HUES6 (cell line): ENCODE measurements around the gene RNF4.
A peak's percentile ranks its signal among the peaks of the same experiment; 100 is the strongest.
"Not testable (repeated sequence)": the region's sequence is repeated elsewhere in the genome, so short reads cannot be mapped to it uniquely, and the experiment has no call there.

Source experiments
- H3K27ac ChIP-seq: 2 replicates; pipeline ENCODE4 v1.7.0; 2013; ENCODE audit warnings: low read depth, mild to moderate bottlenecking, low read length, inconsistent platforms
- H3K27me3 ChIP-seq: 2 replicates; pipeline ENCODE4 v1.6.1; 2013; ENCODE audit warnings: low read length; ENCODE audit not compliant: control insufficient read depth, insufficient read depth
- H3K36me3 ChIP-seq: 2 replicates; pipeline ENCODE4 v1.6.1; 2013; ENCODE audit warnings: low read length; ENCODE audit not compliant: control insufficient read depth, insufficient read depth
- H3K4me1 ChIP-seq: 2 replicates; pipeline ENCODE4 v1.6.1; 2013; ENCODE audit warnings: low read length; ENCODE audit not compliant: control insufficient read depth, insufficient read depth
- H3K4me3 ChIP-seq: 2 replicates; pipeline ENCODE4 v1.5.1; 2013; ENCODE audit warnings: low read depth, low read length
- H3K9ac ChIP-seq: one replicate; pipeline ENCODE4 v1.6.1; 2013; ENCODE audit warnings: mild to moderate bottlenecking, low read length
- H3K9me3 ChIP-seq: 2 replicates; pipeline ENCODE4 v1.6.1; 2013; ENCODE audit warnings: low read depth, low read length; ENCODE audit not compliant: control insufficient read depth, insufficient read depth

RNF4 gene

GRCh38 chr4:2461246-2461960, 7.5 kb upstream of the RNF4 start:
- H3K4me1 ChIP-seq = peaks cover 8% of the 10 kb centered on the region
- H3K4me3 ChIP-seq = no peak overlapping the region
- peaks cover 33% of the 10 kb centered on the region for H3K27me3 ChIP-seq
- H3K9ac ChIP-seq = no peak overlapping the region
- H3K27ac ChIP-seq = no peak overlapping the region
- no peaks in the 10 kb centered on the region for H3K9me3 ChIP-seq
- H3K36me3 ChIP-seq = no peaks in the 10 kb centered on the region

- no peaks in the 10 kb centered on the region for H3K36me3 ChIP-seq
- H3K9me3 ChIP-seq = no peaks in the 10 kb centered on the region
- H3K27me3 ChIP-seq = peaks cover 33% of the 10 kb centered on the region
- H3K9ac ChIP-seq = peak overlapping the region; percentile 17
- H3K4me1 ChIP-seq = peaks cover 8% of the 10 kb centered on the region
- no peak overlapping the region for H3K27ac ChIP-seq
- H3K4me3 ChIP-seq = peak overlapping the region; percentile 56
Observed at GRCh38 chr4:2462218-2462991, 6.5 kb upstream of the RNF4 start.

- peak overlapping the region; percentile 56 for H3K4me3 ChIP-seq
- peaks cover 5% of the 10 kb centered on the region; the same call in 1 of the 2 replicates for H3K4me1 ChIP-seq
- no peaks in the 10 kb centered on the region for H3K36me3 ChIP-seq
- H3K27ac ChIP-seq = no peak overlapping the region
- H3K9ac ChIP-seq = no peak overlapping the region
- no peaks in the 10 kb centered on the region for H3K9me3 ChIP-seq
- H3K27me3 ChIP-seq = peaks cover 33% of the 10 kb centered on the region
Observed at GRCh38 chr4:2462992-2463762, 5.7 kb upstream of the RNF4 start.

GRCh38 chr4:2465032-2465431, 3.9 kb upstream of the RNF4 start:
- H3K27ac ChIP-seq = no peak overlapping the region

GRCh38 chr4:2465544-2465943, 3.4 kb upstream of the RNF4 start:
- H3K36me3 ChIP-seq = not testable (repeated sequence)

More at GRCh38 chr4:2465032-2465431, 3.9 kb upstream of the RNF4 start:
- Histone ChIP-seq H3K9me3 (no peaks in the 10 kb centered on the region), H3K4me1 (peaks cover 5% of the 10 kb centered on the region; the same call in 1 of the 2 replicates), H3K27me3 (peaks cover 30% of the 10 kb centered on the region), H3K4me3 (no peak overlapping the region), H3K36me3 (no peaks in the 10 kb centered on the region), H3K9ac (no peak overlapping the region)

GRCh38 chr4:2469192-2469984, 482 bp downstream of the RNF4 start:
- peak overlapping the region; percentile 93 for H3K27ac ChIP-seq
- peak overlapping the region; percentile 95 for H3K9ac ChIP-seq
- peak overlapping the region; percentile 93 for H3K4me3 ChIP-seq
- peaks cover 38% of the 10 kb centered on the region for H3K36me3 ChIP-seq
- H3K9me3 ChIP-seq = peaks cover 5% of the 10 kb centered on the region; the same call in 1 of the 2 replicates
- no peaks in the 10 kb centered on the region for H3K27me3 ChIP-seq
- peaks cover 5% of the 10 kb centered on the region; the same call in 1 of the 2 replicates for H3K4me1 ChIP-seq

More at GRCh38 chr4:2465544-2465943, 3.4 kb upstream of the RNF4 start:
- not testable (repeated sequence) for H3K27ac ChIP-seq, H3K4me3 ChIP-seq, H3K4me1 ChIP-seq, H3K9me3 ChIP-seq, H3K9ac ChIP-seq
- peaks cover 25% of the 10 kb centered on the region for H3K27me3 ChIP-seq

GRCh38 chr4:2470791-2471190, 1.9 kb downstream of the RNF4 start:
- peaks cover 5% of the 10 kb centered on the region; the same call in 1 of the 2 replicates for H3K9me3 ChIP-seq
- H3K9ac ChIP-seq = no peak overlapping the region
- peaks cover 5% of the 10 kb centered on the region; the same call in 1 of the 2 replicates for H3K4me1 ChIP-seq
- no peak overlapping the region for H3K27ac ChIP-seq
- no peaks in the 10 kb centered on the region for H3K27me3 ChIP-seq
- H3K4me3 ChIP-seq = peak overlapping the region; percentile 93
- peaks cover 47% of the 10 kb centered on the region for H3K36me3 ChIP-seq

- Histone ChIP-seq H3K9me3 (peaks cover 5% of the 10 kb centered on the region; the same call in 1 of the 2 replicates), H3K4me1 (peaks cover 5% of the 10 kb centered on the region; the same call in 1 of the 2 replicates), H3K9ac (no peak overlapping the region), H3K36me3 (peaks cover 56% of the 10 kb centered on the region), H3K27ac (no peak overlapping the region), H3K27me3 (no peaks in the 10 kb centered on the region), H3K4me3 (no peak overlapping the region)
Observed at GRCh38 chr4:2472187-2472586, 3.3 kb downstream of the RNF4 start.

GRCh38 chr4:2478229-2478628, 9.3 kb downstream of the RNF4 start:
- H3K4me3 ChIP-seq = no peak overlapping the region
- H3K9me3 ChIP-seq = no peaks in the 10 kb centered on the region
- peaks cover 43% of the 10 kb centered on the region for H3K4me1 ChIP-seq
- peaks cover 35% of the 10 kb centered on the region for H3K36me3 ChIP-seq
- H3K27ac ChIP-seq = no peak overlapping the region
- no peak overlapping the region for H3K9ac ChIP-seq
- H3K27me3 ChIP-seq = no peaks in the 10 kb centered on the region

- H3K4me3 ChIP-seq = no peak overlapping the region
- peaks cover 19% of the 10 kb centered on the region for H3K36me3 ChIP-seq
- H3K4me1 ChIP-seq = peaks cover 57% of the 10 kb centered on the region
- no peaks in the 10 kb centered on the region for H3K9me3 ChIP-seq
- no peaks in the 10 kb centered on the region for H3K27me3 ChIP-seq
- H3K27ac ChIP-seq = no peak overlapping the region
- no peak overlapping the region for H3K9ac ChIP-seq
Observed at GRCh38 chr4:2480649-2481048, 11.7 kb downstream of the RNF4 start.
